AG08396 (cell line): Measurements from ENCODE around the gene CACNG3.
"Not testable (repeated sequence)": the region's sequence is repeated elsewhere in the genome, so short reads cannot be mapped to it uniquely, and the experiment has no call there.

Experiments
- DNase-seq: peaks from one replicate; pipeline ENCODE4 v3.0.0; 2012; ENCODE audit warnings: low spot score, mixed read lengths

The CACNG3 gene

DNA sequence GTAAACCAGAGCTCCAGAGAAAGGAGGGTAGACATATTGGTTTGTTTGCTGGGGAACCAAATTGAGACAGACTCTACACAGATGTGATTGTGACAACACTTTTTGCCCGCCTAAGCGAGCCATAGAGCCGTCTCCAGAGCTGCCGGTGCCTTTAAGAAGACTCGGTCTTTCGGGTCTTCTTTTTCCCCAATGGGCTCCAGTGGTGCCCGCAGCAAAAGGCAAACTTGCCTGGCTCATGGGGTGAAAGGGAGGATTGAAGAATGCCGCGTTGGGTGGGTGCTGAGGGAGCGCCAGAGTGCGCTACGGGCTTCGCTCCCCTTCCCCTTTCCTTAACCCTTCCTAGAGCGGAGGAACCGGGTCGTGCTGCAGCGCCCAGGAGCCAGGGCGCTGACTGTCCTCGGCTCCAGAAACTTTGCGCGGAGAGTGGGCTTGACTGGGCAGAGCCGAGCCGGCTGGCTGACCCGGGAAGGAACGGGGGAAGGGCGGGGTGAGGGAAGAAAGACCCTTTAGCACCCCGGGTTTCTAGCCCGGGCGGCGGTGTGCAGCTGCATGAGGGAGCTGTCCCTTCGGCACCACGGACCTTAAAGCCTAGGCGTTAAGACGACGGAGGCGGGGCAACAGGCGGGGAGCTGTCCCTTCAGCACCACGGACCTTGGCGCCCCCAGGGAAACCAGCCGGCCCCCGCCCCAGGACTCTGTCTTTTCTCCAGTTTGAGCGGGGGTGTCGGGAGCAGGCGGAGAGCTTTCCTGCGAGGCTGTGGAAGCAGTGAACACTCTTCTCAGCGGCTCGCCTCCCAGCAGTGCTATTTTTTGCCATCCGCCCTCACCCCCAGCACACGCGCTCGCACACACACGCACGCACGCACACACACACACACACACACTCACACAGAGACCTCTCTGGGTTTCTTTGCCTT, at the start of gene CACNG3:
CACNG3 (plus strand) TSS at position 880 of the 916 bp plus-strand sequence. CDS start 420 bp downstream, outside the sequence.
- DNase-seq: peak; percentile 26

DNA sequence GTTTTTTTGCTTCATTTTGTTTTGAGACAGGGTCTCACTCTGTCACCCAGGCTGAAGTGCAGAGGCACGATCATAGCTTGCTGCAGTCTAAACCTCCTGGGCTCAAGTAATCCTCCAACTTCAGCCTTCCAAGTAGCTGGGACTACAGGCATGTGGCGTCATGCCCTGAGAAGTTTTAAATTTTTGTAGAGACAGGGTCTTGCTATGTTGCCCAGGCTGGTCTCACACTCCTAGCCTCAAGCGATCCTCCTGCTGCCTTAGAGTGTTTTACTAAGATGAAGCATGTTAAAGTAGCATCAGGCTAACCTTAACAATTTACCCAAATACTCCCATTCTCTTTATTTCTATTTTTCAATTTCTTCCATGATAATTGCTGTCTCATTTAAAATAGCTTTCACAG, 49.2 kb upstream of the CACNG3 start:
- DNase-seq: no peak

DNA sequence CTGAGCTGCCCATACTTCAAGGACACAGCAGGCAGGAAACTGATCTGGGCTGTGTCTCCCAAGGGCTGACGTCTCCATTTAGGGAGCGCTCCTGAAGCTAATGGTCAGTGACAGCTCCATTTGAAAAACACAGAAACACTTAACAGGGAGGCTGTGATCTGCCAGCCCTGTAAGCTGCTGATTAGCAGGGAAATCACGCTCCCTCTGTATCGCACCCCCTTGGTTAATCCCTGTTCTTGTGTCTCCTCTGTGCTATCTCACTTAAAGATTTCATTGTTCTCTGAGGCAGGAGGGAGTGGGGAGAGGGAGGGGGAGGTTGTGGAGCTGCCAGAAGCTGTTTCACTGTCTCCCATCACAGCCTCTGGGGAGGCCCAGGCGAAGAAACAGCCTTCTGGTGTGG, 47.4 kb upstream of the CACNG3 start:
- no peak for DNase-seq

DNA sequence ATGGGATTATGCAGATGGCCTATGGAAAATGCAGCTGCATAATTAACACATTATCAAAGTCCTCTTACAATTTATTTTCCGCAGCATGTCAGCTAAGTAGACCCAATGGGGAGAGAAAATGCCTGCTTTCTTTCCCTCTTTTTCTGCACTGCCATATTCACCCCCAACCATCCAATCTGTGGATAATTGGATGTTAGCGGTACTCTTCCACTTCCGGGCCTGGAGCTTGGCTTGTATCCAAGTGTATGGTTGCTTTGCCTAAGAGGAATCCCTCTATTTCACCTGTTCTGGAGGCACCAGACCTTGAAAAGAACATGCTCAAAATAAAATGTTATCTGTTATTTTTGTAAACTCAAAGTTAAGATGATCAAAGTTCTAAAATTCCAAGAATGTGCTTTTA, 41.1 kb upstream of the CACNG3 start:
- DNase-seq: no peak

DNA sequence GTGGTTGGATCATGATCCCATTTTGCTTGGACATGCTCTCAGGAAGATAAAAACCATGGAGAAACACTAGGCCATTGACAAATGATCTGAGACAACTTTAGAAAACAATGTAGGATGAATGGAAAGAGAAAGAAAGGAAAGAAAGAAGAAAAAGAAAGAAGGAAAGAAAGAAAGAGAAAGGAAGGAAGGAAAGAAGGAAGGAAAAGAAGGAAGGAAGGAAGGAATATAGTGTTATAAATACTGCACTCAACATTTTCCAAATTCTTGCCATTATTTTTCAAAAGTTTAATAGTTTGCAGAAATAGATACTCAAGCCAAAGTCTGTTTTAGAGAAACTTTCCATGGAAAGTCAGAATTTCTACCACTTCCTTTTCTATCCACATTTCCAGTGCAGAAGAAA, 39.2 kb upstream of the CACNG3 start:
- no peak for DNase-seq

DNA sequence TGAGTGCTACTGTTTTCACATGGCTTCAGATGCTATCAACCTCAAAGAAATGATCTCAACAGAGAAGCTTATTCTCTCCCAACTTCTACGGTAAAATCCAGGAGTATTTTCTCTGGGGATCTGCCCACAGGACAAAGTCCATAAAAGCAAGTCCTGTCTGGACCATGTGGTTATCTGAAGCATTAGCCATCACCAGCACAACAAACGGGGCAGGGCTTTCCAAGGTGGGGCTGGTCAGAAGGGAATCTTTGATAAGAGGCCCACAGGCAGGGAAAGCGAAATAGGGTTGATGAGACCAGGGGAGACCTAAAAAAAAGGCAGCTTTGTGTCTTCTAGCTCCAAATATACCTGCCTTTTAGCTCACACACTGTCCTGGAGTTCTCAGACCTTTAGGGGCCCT, 38.7 kb upstream of the CACNG3 start:
- no peak for DNase-seq

DNA sequence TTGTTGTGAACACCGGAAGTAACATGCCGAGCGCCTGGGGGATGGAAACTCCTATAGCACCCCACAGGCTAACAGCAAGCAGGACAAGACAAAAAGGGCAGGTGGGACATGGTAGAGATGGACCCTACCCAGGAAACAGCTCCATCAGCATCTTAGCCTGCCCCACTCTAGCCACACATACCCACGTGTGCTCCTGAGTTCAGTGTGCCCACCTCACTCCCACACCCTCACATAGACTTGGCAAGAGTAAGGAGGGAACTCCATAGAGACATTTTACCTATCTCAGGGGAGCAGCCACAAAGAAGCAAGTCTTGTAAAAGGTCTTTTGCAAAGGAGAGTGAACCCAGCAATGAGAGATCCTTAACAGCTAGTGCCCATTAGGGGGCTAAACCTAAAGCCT, 37.8 kb upstream of the CACNG3 start:
- DNase-seq: no peak

DNA sequence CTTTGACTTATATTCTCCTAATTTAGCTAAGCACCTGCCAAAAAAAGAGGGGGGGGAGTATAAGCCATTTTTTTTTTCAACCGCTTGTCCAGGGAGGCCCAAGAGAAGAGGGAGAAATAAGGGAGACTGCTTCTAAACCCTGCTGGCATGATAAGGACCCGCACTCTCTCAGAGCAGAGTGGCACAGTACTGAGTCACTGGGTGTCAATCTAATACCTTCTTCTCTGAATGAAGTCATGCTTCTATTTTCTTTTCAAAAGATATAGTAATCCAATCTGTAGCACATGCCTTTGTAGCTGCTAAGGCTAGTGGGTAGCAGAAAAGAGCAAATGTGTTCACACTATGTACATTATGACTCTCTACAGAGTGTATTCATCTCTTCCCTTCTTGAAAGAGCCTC, 34.9 kb upstream of the CACNG3 start:
- DNase-seq: no peak

DNA sequence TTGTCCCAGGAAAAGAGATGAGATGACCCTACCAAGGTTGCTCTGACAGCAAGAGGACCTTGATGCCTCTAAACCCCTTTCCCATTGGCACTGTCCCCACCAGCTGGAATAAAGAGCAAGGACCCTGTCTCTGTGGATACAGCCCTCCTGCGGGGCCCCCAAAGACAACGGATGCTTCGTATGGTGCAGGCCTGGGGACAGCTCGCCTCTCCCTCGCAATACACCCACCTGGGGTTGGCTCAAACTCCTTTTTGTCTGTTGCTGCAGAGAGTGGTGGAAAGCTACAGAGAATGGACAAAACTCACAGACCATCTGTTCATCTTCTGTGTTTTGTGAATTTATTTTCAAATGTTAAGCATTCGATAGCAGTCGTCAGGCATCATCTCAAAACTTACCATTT, 27.6 kb upstream of the CACNG3 start:
- DNase-seq: no peak

DNA sequence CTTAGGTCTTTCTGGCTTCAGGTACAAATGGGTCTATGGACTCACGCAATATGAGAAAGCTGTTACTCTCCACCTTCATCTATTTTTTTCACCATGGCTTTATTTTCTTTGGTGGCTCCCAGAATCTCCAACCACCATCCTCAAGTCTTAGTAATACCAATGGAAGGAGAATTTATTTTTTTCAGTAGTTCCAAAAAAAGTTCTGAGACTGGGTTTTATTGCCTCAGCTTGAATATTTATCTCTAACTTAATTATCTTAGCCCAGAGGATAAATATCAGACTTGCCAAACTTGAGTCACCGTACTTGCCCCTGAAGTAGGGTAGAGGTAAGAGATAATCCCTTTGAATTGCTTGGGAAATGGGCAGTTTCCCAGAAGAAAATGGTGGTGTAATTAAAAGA, 23.2 kb upstream of the CACNG3 start:
- no peak for DNase-seq

DNA sequence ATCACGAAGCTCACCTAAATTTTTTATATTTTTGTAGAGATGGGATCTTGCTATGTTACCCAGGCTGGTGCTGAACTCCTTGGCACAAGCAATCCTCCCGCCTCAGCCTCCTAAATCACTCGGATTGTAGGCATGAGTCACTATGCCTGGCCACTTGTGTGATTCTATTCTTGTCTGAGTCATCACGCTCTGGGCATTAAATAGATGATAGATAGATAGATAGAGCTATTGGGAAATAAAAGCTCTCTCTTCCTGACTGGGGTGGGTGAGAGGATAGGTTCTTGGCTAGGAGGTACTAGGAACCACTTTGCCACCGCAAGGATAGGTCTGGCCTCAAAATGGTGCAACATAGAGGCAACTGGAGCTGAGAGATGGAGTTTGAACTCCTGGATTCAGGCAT, 21.4 kb upstream of the CACNG3 start:
- DNase-seq: no peak

DNA sequence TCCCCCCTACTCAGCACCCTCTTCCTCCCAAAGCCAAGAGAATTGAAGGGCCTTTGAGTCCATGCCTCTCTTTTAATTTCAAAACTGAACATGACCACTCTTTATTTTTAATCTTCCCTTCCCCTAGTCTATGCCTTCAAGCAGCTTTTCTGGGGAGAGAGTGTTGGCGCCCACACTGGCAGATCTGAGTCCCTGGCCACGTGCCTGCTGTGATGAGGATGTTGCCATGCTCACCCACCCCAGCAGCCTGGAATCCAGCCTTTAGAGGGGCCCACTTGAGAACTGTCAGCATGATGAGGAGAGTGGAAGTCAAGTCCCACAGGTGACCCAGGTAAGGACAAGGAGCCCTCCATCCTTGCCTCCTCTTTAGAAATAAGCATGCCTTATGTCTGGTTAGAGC, 20.3 kb upstream of the CACNG3 start:
- no peak for DNase-seq

DNA sequence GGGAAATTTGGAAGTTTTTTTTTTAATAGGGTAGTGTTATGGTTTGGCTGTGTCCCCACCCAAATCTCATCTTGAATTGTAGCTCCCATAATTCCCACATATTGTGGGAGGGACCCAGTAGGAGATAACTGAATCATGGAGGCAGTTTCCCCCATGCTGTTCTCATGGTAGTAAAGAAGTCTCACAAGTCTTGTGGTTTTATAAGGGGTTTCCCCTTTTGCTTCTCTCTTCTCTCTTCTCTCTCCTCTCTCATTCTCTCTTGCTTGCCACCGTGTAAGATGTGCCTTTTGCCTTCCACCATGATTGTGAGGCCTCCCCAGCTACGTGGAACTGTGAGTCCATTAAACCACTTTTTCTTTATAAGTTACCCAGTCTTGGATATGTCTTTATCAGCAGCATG, 17.3 kb upstream of the CACNG3 start:
- not testable (repeated sequence) for DNase-seq

DNA sequence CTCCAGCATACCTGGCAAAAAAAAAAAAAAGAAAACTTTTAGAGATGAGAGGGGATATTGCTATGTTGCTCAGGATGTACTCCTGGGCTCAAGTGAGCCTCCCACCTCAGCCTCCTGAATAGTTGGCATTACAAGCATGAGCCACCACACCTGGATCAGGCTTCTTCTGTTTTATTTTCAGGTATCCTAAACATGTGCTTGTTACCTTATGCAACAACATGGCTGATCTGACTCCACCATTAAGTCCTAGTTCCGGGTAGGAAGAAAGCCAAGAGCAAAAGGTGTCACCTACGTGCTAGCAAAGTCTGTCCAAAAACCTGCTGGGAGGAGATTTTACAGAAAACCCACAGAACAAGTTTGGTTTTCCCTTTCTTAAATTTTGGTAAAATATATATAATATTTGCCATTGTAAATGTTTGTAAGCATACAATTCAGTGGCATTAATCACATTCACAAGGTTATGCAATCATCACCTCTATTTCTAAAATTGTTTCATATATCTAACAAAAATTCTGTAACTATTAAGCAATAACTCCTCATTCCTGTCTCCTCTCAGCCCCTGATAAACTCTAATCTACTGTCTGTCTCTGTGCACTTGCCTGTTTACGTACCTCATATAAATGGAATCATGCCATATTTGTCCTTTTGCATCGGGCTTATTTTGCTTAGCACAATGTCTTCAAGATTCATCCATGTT, 9.1 kb upstream of the CACNG3 start:
- DNase-seq: no peak

DNA sequence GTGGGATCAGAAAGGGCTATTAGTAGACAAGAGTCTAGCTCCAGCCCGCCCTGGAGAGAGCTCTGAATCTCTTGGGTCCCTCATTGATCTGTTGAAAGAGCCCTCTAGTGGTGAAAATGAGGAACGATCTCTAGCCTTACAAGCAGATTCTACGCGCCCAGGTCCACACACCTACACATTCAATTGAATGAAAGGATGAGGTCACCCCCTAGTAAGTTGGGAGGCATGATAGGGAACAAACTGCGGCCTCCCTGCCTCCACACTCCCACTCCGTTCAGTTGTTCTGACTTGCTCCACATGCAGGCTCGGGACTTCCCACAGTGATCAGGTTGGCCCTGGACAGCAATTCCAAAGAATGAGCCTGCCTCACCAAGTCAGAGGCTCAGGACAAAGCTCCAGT, 2.9 kb upstream of the CACNG3 start:
- peak; percentile 41 for DNase-seq

DNA sequence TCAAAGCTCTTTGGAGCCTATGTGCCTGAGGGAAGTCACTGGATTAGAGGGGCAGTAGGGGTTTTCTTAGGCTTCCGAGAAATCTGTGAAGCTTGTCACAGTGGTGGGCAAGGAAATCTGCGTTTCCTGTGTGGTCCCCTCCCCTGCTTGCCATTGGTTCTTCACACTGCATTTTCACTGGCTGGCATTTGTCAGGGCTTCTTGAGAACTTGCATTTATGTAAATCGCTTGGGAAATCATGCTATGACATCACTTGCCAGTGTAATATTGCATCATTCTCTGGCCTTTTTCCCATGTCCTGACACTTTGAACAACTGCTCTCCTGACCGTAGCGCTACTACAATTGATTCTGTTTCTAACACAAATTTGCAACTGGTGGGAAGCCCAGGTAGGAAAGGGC, 1.8 kb downstream of the CACNG3 start:
- no peak for DNase-seq

DNA sequence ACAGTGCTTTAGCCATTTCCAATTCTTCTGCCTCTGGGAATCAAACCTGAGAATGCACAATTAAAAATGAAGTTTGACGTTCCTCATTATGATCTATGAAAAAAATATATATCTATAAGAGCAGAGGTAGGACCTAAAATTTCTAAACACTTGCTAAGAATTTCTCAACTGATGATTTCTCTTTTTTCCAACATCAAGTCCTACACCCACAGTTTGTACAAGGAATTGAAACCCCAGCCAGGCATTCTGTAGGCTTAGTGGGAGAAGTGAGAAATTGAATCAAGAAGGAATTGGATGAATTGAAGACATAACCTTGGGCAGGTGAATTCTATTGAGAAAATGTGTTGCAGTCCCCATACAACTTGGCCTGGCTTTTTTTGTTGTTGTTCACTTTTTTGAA, 2.7 kb downstream of the CACNG3 start:
- no peak for DNase-seq

DNA sequence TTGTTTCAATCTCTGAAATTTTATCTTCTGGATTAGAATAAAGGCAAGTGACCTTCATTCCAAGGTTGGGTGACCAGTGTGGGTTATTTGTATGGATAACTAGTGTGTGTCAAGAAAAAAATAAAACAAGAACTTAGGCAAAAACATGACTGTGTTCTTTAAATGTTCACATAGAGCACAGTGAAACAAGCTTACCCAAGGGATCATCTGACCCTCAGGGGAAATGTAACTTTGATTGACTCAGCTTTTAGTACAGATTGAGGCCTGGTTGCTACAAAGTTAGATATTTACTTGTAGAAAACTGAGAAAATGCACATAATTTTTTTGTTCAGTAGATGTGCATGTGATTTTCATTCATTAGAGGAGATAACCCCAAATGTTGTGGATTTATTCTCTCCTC, 6.7 kb downstream of the CACNG3 start:
- DNase-seq: no peak

DNA sequence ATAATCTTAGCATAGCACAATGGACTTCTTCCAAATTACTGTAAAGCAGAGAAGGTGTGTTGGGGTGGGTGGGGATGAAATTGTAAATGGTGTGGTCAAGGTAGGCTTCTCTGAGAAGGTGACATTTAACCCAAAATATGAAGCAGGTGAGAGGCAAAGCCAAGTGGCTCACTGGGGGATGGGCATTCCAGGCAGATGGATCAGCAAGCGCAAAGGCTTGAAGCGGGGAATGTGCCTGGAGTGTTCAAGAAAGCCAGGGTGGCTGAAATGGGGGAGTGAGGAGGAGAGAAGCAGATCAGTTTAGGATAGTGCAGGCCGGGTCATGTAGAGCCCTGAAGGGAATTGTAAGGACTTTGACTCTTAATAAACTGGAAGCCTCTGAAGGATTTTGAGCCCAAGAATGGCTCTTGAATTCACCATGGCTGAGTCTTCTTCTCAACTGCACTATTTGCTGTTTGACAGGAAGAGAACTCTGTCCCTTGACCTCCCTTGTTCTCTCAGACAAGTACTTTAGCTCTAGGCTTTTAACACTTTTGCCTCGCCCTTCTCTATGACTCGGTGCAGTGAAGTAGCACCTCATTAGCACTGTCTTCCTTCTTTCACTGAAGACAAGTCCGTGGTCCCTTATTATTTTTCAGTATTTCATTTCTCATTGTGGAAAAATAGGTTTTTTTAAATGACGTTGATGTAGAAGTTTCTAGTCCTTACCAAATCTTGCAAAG, 14.7 kb downstream of the CACNG3 start:
- no peak for DNase-seq

DNA sequence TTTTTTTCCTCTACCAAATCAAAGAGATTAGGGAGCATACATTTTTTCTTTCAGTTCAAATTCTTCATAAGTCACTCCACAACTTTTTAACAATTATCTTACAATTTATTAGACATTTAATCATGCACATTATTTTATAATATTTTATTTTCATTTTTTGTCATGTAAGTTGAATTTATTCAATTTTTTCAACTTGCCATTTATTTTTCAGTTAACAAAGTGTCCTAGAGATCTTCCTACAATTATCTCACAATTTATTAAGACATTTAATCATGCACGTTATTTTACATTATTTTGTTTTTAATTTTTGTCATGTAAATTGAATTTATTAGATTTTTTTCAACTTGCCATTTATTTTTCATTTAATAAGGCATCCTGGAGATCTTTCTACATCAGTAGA, 16.2 kb downstream of the CACNG3 start:
- DNase-seq: no peak

DNA sequence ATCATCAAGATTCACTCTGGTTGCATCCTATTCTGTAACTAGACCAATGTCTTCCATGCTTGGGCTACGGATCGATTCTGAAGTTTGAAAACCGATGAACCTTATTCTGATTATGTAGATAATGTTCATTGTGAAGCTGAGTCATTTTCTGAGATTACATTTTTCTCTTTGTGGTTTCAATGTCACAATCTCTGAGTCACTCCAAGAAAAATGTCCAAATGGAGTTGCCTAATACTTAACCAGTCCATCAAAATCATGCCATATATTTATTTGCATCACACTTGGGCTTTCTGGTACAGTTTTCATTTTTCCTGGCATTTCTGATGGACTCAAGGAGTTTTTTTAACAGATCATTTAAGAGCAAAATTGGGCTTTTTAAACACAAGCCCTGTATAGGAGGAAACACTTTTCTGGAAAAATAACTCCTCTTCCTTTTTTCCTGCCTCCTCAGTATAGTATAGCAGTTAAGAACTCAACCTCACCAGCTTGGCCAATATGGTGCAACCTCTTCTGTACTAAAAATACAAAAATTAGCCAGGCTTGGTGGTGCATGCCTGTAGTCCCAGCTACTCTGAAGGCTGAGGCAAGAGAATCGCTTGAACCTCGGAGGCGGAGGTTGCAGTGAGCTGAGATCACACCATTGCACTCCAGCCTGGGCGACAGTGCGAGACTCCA, 17.5 kb downstream of the CACNG3 start:
- DNase-seq: no peak

DNA sequence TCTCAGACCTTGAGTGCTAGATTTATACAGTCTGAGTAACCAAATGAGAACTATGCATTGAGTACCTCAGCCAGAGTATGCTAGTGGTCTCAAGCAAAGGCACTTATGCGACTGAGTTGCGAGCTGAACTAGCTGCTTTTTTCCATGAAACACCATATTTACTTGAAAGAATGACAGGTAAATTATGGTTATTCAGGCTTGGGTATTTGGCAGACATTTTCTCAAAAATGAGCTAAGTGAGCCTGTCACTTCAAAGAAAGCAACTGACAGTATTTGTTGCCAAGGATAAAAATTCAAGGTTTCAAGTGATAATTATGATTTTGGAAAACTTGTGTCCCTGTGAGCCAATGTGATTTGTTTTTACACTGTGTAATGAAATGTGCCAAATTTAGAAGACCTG, 19.3 kb downstream of the CACNG3 start:
- no peak for DNase-seq
